ENCODE data around the gene MICAL3.

MICAL3 gene

DNA sequence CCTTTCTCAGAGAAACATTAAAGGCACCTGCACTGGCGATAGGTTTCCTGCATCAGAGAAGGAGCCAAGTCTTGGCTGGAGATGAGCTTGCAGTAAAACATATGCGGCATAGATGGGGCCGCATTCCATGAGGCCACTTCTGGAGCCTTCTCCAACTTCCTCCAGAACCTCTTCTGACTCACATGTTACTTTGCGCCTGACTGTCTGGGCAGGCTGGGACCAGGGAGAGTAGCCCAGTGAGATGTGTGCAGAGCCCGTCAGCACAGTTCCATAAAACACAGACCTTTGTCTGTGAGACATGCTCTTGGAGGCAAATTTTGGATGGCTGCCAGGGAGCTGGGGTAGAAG is 194.7 kb downstream of the MICAL3 start:
- in situ Hi-C loops (cut with HindIII; ENCODE audit: low pct_ligation_motif_present, low sequenced_read_pairs): no loop called here
- H3K27me3 ChIP-seq (replicated peaks): no peaks in the 10 kb centered on the region
- TF ChIP-seq, protein P1, sequence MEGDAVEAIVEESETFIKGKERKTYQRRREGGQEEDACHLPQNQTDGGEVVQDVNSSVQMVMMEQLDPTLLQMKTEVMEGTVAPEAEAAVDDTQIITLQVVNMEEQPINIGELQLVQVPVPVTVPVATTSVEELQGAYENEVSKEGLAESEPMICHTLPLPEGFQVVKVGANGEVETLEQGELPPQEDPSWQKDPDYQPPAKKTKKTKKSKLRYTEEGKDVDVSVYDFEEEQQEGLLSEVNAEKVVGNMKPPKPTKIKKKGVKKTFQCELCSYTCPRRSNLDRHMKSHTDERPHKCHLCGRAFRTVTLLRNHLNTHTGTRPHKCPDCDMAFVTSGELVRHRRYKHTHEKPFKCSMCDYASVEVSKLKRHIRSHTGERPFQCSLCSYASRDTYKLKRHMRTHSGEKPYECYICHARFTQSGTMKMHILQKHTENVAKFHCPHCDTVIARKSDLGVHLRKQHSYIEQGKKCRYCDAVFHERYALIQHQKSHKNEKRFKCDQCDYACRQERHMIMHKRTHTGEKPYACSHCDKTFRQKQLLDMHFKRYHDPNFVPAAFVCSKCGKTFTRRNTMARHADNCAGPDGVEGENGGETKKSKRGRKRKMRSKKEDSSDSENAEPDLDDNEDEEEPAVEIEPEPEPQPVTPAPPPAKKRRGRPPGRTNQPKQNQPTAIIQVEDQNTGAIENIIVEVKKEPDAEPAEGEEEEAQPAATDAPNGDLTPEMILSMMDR (IDR thresholded peaks at IDR 0.05; ENCODE audit: low read depth, low read length, missing control alignments): no peak
- DNase-seq: peak; percentile 9
- no peak overlapping the region for H3K27ac ChIP-seq
- H3K4me3 ChIP-seq (ENCODE audit: low read depth, low read length): no peak overlapping the region
- no peaks in the 10 kb centered on the region for H3K36me3 ChIP-seq (replicated peaks)

DNA sequence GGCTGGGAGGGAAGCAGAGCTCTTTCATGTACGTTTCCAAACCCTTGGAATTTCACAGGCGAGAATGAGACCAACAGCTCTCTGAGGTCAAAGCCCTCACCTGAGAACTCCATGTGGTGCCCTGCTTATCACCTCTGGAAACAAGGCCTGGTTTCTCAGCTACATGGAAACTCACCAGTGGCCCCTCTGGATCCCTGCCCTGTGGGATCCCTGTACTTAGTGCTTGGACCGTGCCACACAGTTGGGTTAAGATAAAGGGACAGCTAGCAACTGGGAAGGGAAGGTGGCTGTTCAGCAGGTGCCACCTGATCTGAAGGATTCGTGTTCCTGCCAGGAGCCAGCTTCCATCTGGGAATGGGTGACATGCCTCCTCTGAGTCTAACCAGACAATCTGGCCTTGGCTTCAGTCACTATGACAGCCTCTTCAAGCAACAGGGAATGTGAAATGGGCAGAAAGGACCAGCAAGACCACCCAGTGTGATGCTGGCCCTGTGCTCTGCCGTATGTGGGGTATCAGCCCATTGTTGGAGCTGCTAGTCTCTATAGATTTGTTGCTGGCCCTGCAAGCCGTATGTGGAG is 195.8 kb downstream of the MICAL3 start:
- in situ Hi-C loops (cut with HindIII; ENCODE audit: low pct_ligation_motif_present, low sequenced_read_pairs): no loop called here
- H3K4me3 ChIP-seq (ENCODE audit: low read depth, low read length): no peak overlapping the region
- no peaks in the 10 kb centered on the region for H3K27me3 ChIP-seq (replicated peaks)
- TF ChIP-seq, protein P1 (IDR thresholded peaks at IDR 0.05; ENCODE audit: low read depth, low read length, missing control alignments): no peak
- H3K36me3 ChIP-seq (replicated peaks): no peaks in the 10 kb centered on the region
- no peak for DNase-seq
- no peak overlapping the region for H3K27ac ChIP-seq

DNA sequence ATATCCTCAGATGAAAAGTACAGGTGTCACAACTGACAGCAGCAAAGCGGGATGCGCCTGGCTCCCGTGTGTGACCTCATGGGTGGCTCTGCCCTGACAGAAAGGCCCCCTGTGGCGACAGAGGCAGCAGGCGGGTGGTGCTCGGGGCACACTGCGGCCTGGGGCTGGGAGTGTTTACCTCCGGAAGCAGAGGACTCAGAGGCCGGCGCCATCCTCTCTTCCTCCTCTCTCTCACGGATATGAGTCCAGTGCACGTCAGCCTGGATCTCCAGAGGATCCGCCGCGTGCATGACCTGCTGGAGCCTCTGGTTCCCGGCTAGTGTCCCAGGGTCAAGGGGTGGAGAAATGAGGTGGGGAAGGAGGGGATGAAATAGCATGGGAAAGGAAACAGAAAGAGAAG is 196.9 kb downstream of the MICAL3 start:
- no peaks in the 10 kb centered on the region for H3K36me3 ChIP-seq (replicated peaks)
- H3K4me3 ChIP-seq (ENCODE audit: low read depth, low read length): no peak overlapping the region
- TF ChIP-seq, protein P1 (IDR thresholded peaks at IDR 0.05; ENCODE audit: low read depth, low read length, missing control alignments): no peak
- in situ Hi-C loops (cut with HindIII; ENCODE audit: low pct_ligation_motif_present, low sequenced_read_pairs): no loop called here
- H3K27me3 ChIP-seq (replicated peaks): no peaks in the 10 kb centered on the region
- H3K27ac ChIP-seq: no peak overlapping the region
- DNase-seq: no peak

DNA sequence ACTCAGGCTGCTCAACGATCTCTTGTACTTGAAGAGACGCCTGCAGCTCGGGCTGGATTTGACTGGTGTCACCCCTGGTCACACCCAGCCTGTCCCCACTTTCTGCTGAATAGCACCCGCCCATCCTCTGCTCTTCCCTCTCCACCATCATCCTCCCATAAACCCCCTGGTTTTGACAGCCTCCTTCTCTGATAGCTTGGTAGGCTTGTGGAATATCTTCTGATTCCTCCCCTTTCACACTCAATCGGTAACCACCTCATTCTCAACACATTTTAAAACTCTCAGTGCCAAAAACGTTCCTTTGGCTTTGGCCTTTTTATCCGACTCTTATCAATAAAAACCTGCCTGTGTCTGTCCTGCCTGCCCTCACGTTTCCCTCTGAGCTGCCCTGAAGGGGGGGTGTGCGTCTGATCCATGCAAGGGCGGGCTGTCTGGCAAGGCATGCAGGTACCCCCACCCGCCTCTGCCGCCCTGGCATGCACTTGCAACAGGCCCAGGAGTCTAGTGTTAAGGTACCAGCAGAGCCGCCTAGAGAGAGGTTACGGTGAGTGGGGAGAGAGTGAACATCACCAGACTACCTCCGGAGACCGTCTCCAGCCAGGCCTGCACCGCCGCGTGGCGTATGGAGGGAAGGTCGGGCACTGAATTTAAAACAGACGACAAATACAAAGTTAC is 198.3 kb downstream of the MICAL3 start:
- H3K4me3 ChIP-seq (ENCODE audit: low read depth, low read length): no peak overlapping the region
- no peak overlapping the region for H3K27ac ChIP-seq
- H3K27me3 ChIP-seq (replicated peaks): no peaks in the 10 kb centered on the region
- no peak for DNase-seq
- in situ Hi-C loops (cut with HindIII; ENCODE audit: low pct_ligation_motif_present, low sequenced_read_pairs): no loop called here
- TF ChIP-seq, protein P1 (IDR thresholded peaks at IDR 0.05; ENCODE audit: low read depth, low read length, missing control alignments): no peak
- no peaks in the 10 kb centered on the region for H3K36me3 ChIP-seq (replicated peaks)

DNA sequence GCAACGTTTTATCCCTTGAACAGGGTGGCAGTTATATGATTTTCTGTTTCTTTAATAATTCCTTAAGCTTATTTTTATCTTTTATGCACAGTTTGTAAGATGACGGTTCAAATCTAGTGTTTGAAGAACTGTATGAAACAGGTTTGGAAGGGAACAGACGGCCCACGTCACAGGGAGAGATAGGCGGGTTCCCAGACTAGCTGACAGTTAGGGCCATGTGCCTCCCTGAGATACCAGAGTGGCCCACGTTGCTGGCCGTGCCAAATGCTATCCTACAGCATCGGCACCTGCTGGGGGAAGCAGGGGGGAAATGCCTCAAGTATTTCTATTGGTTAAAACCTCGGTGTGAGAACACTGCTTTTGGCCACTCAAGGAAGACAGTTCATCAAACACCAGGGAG is 199.9 kb downstream of the MICAL3 start:
- in situ Hi-C loops (cut with HindIII; ENCODE audit: low pct_ligation_motif_present, low sequenced_read_pairs): no loop called here
- Histone ChIP-seq H3K36me3 (replicated peaks) (no peaks in the 10 kb centered on the region), H3K4me3 (ENCODE audit: low read depth, low read length) (no peak overlapping the region), H3K27me3 (replicated peaks) (no peaks in the 10 kb centered on the region), H3K27ac (no peak overlapping the region)
- TF ChIP-seq, protein P1 (IDR thresholded peaks at IDR 0.05; ENCODE audit: low read depth, low read length, missing control alignments): no peak
- no peak for DNase-seq

DNA sequence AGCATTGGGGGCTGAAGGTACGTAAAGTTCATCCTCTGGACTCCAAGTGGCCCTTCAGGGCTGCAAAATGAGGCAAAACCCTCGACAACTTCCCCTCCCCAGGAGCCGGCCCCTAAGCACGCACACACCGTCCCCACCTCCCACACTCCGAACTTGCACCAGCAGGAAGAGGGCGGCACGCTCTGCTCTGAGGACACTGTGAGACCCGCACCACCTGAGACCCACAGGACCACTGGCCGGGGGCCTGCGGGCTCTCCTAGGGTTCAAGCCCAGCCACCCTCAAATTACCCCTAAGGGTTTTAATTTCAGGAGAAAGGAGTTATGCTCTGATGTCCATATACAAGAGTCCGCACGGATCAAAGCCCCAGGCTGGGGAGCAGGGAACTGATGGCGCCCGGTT is 200.4 kb downstream of the MICAL3 start:
- TF ChIP-seq, protein P1 (IDR thresholded peaks at IDR 0.05; ENCODE audit: low read depth, low read length, missing control alignments): no peak
- no peak overlapping the region for H3K27ac ChIP-seq
- H3K4me3 ChIP-seq (ENCODE audit: low read depth, low read length): no peak overlapping the region
- no peak for DNase-seq
- no peaks in the 10 kb centered on the region for H3K36me3 ChIP-seq (replicated peaks)
- in situ Hi-C loops (cut with HindIII; ENCODE audit: low pct_ligation_motif_present, low sequenced_read_pairs): no loop called here
- no peaks in the 10 kb centered on the region for H3K27me3 ChIP-seq (replicated peaks)
